NCI-H1105 (cell line): ENCODE data around the gene DCDC2.
"Not testable (repeated sequence)": the region's sequence is repeated elsewhere in the genome, so short reads cannot be mapped to it uniquely, and the experiment has no call there.

Experiments used
- DNase-seq: peaks from one replicate; lab custom pipeline; 2025; lab: John Stamatoyannopoulos, UW

Gene DCDC2

GRCh38 chr6:24147511-24148153 is 210.2 kb downstream of the DCDC2 start:
- DNase-seq: no peak

- DNase-seq: no peak
Measured at GRCh38 chr6:24146871-24147270, 211.0 kb downstream of the DCDC2 start.

- DNase-seq: no peak
Measured at GRCh38 chr6:24145690-24146131, 212.1 kb downstream of the DCDC2 start.

GRCh38 chr6:24142733-24143132 is 215.1 kb downstream of the DCDC2 start:
- DNase-seq: not testable (repeated sequence)

- DNase-seq: no peak
Measured at GRCh38 chr6:24140591-24140990, 217.3 kb downstream of the DCDC2 start.

- no peak for DNase-seq
Measured at GRCh38 chr6:24139639-24140038, 218.2 kb downstream of the DCDC2 start.

- DNase-seq: no peak
Measured at GRCh38 chr6:24139080-24139479, 218.8 kb downstream of the DCDC2 start.

- no peak for DNase-seq
Measured at GRCh38 chr6:24131751-24132150, 226.1 kb downstream of the DCDC2 start.

GRCh38 chr6:24127316-24127715 is 230.5 kb downstream of the DCDC2 start:
- DNase-seq: no peak

GRCh38 chr6:24126586-24127192 is 231.2 kb downstream of the DCDC2 start:
- DNase-seq: no peak

- DNase-seq: peak; percentile 85
Measured at GRCh38 chr6:24125980-24126379, 231.9 kb downstream of the DCDC2 start, which contains the start of gene NRSN1. Gene NRSN1 (plus strand): TSS chr6:24126215. CDS start chr6:24134328, 8,113 bp downstream.

GRCh38 chr6:24122139-24122538 is 235.7 kb downstream of the DCDC2 start:
- DNase-seq: no peak
